ENCODE results near the gene CYB5B.

Gene CYB5B

DNA sequence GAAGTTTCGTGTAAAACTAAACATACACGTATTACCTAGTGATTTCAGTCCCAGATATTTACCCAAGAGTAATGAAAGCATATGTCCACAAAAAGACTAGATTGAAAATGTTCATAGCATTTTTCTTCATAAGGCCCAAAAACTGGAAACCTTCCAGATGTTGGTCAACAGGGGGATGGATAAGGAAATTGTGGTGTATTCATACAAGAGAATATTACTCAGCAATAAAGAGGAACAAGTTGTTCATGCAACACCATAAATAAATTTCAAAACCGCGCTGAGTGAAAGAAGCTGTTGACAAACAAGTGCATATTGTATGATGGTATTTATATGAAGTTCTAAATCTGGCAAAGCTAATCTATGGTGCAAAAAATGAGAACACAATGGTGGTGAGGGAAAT lies 87.2 kb downstream of the CYB5B start:
- no peaks in the 10 kb centered on the region for H3K4me1 ChIP-seq (ENCODE audit: control insufficient read depth, insufficient read depth, low read length)
- no peaks in the 10 kb centered on the region for H3K9me3 ChIP-seq (replicated peaks; ENCODE audit: low read length)
- no peak overlapping the region for H3K9ac ChIP-seq (ENCODE audit: low read depth, low read length)
- no peaks in the 10 kb centered on the region for H3K36me3 ChIP-seq (ENCODE audit: insufficient read depth, low read length)
- no peak overlapping the region for H3K4me2 ChIP-seq (ENCODE audit: low read length)
- no peaks in the 10 kb centered on the region for H3K27me3 ChIP-seq (ENCODE audit: control insufficient read depth, insufficient read depth, low read length)
- H3K4me3 ChIP-seq (ENCODE audit: low read length), result no peak overlapping the region

DNA sequence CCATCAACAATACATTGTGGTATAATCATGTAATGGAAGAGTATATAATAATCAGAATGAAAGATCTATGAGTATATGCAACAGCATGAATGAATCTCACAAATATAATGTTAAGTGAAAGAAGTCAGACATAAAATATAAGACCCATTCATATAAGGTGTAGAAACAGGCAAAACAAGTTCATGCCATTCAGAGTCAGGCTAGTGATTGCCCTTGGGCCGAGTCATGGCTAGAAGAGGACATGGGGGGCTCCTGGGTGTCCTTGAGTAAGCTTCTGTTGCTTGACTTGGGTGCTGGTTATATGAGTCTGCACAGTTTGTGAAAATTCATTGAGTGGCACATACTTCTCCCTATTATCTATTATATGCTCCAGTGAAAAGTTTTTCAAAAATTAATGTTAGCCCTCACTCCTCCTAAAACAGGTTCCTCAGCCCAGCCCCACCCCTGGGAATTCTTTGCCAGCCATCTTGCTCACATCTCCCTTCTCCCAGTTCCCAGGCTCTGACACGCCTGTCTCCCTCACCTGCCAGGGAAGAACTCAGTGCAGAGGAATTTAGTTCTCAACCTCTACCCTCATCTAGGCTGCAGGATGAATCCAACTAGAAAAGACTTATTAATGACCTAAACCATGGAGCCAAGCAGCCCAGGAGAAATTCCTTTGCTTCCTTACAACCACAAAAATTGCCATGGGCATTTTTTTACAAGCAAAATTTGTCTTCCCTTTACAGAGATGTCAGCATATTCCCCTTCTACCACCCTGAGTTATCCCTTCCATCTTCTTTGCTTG lies 89.0 kb downstream of the CYB5B start:
- no peak overlapping the region for H3K4me2 ChIP-seq (ENCODE audit: low read length)
- no peaks in the 10 kb centered on the region for H3K36me3 ChIP-seq (ENCODE audit: insufficient read depth, low read length)
- no peak overlapping the region for H3K9ac ChIP-seq (ENCODE audit: low read depth, low read length)
- H3K27me3 ChIP-seq (ENCODE audit: control insufficient read depth, insufficient read depth, low read length), result no peaks in the 10 kb centered on the region
- H3K4me1 ChIP-seq (ENCODE audit: control insufficient read depth, insufficient read depth, low read length), result no peaks in the 10 kb centered on the region
- no peak overlapping the region for H3K4me3 ChIP-seq (ENCODE audit: low read length)
- H3K9me3 ChIP-seq (replicated peaks; ENCODE audit: low read length), result no peaks in the 10 kb centered on the region

DNA sequence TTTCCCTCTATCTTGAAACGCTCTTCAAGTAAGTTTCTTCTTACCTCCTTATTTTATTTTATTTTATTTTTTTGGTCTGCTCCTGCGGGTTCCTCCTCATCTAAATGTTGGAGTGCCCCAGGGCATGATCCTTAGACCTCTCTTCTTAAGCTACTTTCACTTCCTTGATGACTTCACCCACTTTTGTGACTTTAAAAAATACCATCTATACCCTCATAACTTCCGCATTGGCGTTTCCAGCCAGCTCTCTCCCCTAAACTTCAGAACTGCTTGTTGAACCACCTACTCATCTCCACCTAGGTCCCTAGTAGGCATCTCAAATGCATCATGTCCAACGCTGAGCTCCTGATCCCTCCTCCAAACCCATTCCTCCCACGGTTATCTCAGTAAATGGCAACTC lies 89.9 kb downstream of the CYB5B start:
- Histone ChIP-seq H3K36me3 (ENCODE audit: insufficient read depth, low read length) (no peaks in the 10 kb centered on the region), H3K4me1 (ENCODE audit: control insufficient read depth, insufficient read depth, low read length) (no peaks in the 10 kb centered on the region), H3K4me2 (ENCODE audit: low read length) (no peak overlapping the region), H3K9me3 (replicated peaks; ENCODE audit: low read length) (no peaks in the 10 kb centered on the region), H3K9ac (ENCODE audit: low read depth, low read length) (no peak overlapping the region), H3K4me3 (ENCODE audit: low read length) (no peak overlapping the region), H3K27me3 (ENCODE audit: control insufficient read depth, insufficient read depth, low read length) (no peaks in the 10 kb centered on the region)
